A673 (cell line): ENCODE measurements around the gene USP35. TPM values are rescaled to one million over a fixed set of nuclear protein-coding genes. Genes with fewer than 3 reads are reported as not detected.

Experiments used
- BruUV-seq: library from RNA; stranded (reverse); fragments of 400-500 nt; replicated peaks from 2 replicates; lab custom pipeline; 2021; lab: Mats Ljungman, UMichigan
- CTCF ChIA-PET: fragments of 300-600 bp; sonication (Branson Sonifier 250); formaldehyde crosslinking; loops from one replicate; lab custom pipeline; 2022; ENCODE audit warnings: antibody characterized with exemption; lab: Charles Lee
- POLR2A ChIA-PET: fragments of 300-600 bp; sonication (Branson Sonifier 250); formaldehyde crosslinking; loops from one replicate; lab custom pipeline; 2022; ENCODE audit warnings: antibody characterized with exemption; ENCODE audit not compliant: low non-redundant PET; lab: Charles Lee
- DNase-seq: peaks from one replicate; pipeline ENCODE4 v3.0.0-alpha.2; 2015; ENCODE audit warnings: low spot score
- H3K27ac ChIP-seq: fragments of 200-600 bp; sonication (generic); 2 replicates; pipeline ENCODE4 v1.5.1; 2016; ENCODE audit warnings: mixed run types, low read depth, mild to moderate bottlenecking, mixed read lengths, antibody characterized with exemption, low read length; ENCODE audit not compliant: poor library complexity, severe bottlenecking
- H3K27me3 ChIP-seq: fragments of 200-600 bp; sonication (generic); replicated peaks from 2 replicates; pipeline ENCODE4 v1.6.1; 2017; ENCODE audit warnings: mixed run types, low read depth, mild to moderate bottlenecking, mixed read lengths, antibody characterized with exemption, low read length; ENCODE audit not compliant: insufficient read depth, poor library complexity
- H3K36me3 ChIP-seq: fragments of 200-600 bp; sonication (generic); 2 replicates; pipeline ENCODE4 v1.6.1; 2016; ENCODE audit warnings: mixed run types, mild to moderate bottlenecking, mixed read lengths, antibody characterized with exemption, low read length; ENCODE audit not compliant: insufficient read depth, poor library complexity, severe bottlenecking
- H3K4me1 ChIP-seq: fragments of 200-600 bp; sonication (generic); 2 replicates; pipeline ENCODE4 v1.6.1; 2017; ENCODE audit warnings: mixed run types, mild to moderate bottlenecking, mixed read lengths, antibody characterized with exemption, low read length; ENCODE audit not compliant: insufficient read depth, poor library complexity, severe bottlenecking
- H3K4me3 ChIP-seq: fragments of 200-600 bp; sonication (generic); 2 replicates; pipeline ENCODE4 v1.5.1; 2016; ENCODE audit warnings: low read depth, mixed run types, mild to moderate bottlenecking, mixed read lengths, low read length; ENCODE audit not compliant: poor library complexity, severe bottlenecking
- H3K9me3 ChIP-seq: fragments of 200-600 bp; sonication (generic); 2 replicates; pipeline ENCODE4 v1.6.1; 2016; ENCODE audit warnings: mixed run types, low read depth, mild to moderate bottlenecking, mixed read lengths, antibody characterized with exemption, low read length; ENCODE audit not compliant: poor library complexity, severe bottlenecking
- CTCF ChIP-seq: fragments of 300-800, 200-600 bp; sonication (generic); conservative IDR thresholded peaks from 2 replicates; pipeline ENCODE4 v1.5.1; 2017; ENCODE audit warnings: low read depth, mild to moderate bottlenecking, antibody characterized with exemption, low read length, moderate library complexity, mixed read lengths
- EZH2 ChIP-seq: fragments of 200-600 bp; sonication (generic); IDR thresholded peaks from 2 replicates; pipeline ENCODE4 v1.6.1; 2017; ENCODE audit warnings: borderline replicate concordance, low read depth, mild to moderate bottlenecking, mixed read lengths, antibody characterized with exemption, low read length; ENCODE audit not compliant: poor library complexity, severe bottlenecking
- intact Hi-C: fragments of 100-400 bp; cut with micrococcal nuclease; formaldehyde crosslinking; loops from one replicate; pipeline ENCODE4 v1.10.0; 2022; ENCODE audit not compliant: unreplicated experiment
- total RNA-seq: library from RNA; stranded (reverse); gene quantifications from 2 replicates; pipeline ENCODE4 v1.2.3, GENCODE V29; 2021

Gene USP35
- total RNA-seq, 1 experiment from 2014 or later, result 4.8 TPM

- BruUV-seq, result no TSS peak
- POLR2A ChIA-PET, result no interaction called here
These were observed 19.8 kb downstream of the USP35 start for GRCh38 chr11:78208257-78209165.

GRCh38 chr11:78209478-78209877, 20.8 kb downstream of the USP35 start:
- Histone ChIP-seq H3K4me3 (no peak overlapping the region), H3K36me3 (no peaks in the 10 kb centered on the region), H3K27ac (no peak overlapping the region), H3K9me3 (no peaks in the 10 kb centered on the region), H3K4me1 (no peaks in the 10 kb centered on the region), H3K27me3 (no peaks in the 10 kb centered on the region)
- ChIA-PET POLR2A (no interaction called here), CTCF (no interaction called here)
- intact Hi-C loops, result no loop called here
- BruUV-seq, result no TSS peak
- DNase-seq, result no peak
- TF ChIP-seq EZH2, result no peak
- TF ChIP-seq CTCF, result no peak

More at GRCh38 chr11:78208257-78209165, 19.8 kb downstream of the USP35 start:
- Histone ChIP-seq H3K27me3 (no peaks in the 10 kb centered on the region), H3K4me1 (no peaks in the 10 kb centered on the region), H3K9me3 (no peaks in the 10 kb centered on the region), H3K27ac (no peak overlapping the region), H3K36me3 (no peaks in the 10 kb centered on the region), H3K4me3 (no peak overlapping the region)
- no peak for DNase-seq
- no peak for TF ChIP-seq CTCF
- no peak for TF ChIP-seq EZH2
- CTCF ChIA-PET, result no interaction called here
- intact Hi-C loops, result no loop called here

- Histone ChIP-seq H3K4me1 (no peaks in the 10 kb centered on the region), H3K4me3 (no peak overlapping the region), H3K9me3 (no peaks in the 10 kb centered on the region), H3K27ac (no peak overlapping the region), H3K27me3 (no peaks in the 10 kb centered on the region), H3K36me3 (no peaks in the 10 kb centered on the region)
- TF ChIP-seq CTCF (no peak), EZH2 (no peak)
- no peak for DNase-seq
- intact Hi-C loops, result no loop called here
- POLR2A ChIA-PET, result no interaction called here
- CTCF ChIA-PET, result no interaction called here
- no TSS peak for BruUV-seq
These were observed 21.4 kb downstream of the USP35 start for GRCh38 chr11:78210000-78210608.
